D341Med (cell line): ENCODE data around the gene WDR38.

Source experiments
- DNase-seq: peaks from one replicate; pipeline ENCODE4 v3.0.0; 2012; ENCODE audit warnings: low spot score

The WDR38 gene

GRCh38 chr9:124882231-124882630 is 29.0 kb downstream of the WDR38 start:
- DNase-seq = no peak

- no peak for DNase-seq
Observed at GRCh38 chr9:124884376-124884775, 31.1 kb downstream of the WDR38 start.

- no peak for DNase-seq
Observed at GRCh38 chr9:124885551-124885950, 32.3 kb downstream of the WDR38 start.

- no peak for DNase-seq
Observed at GRCh38 chr9:124886461-124886860, 33.2 kb downstream of the WDR38 start.

- DNase-seq = no peak
Observed at GRCh38 chr9:124886866-124887492, 33.7 kb downstream of the WDR38 start.

- DNase-seq = no peak
Observed at GRCh38 chr9:124887832-124888231, 34.6 kb downstream of the WDR38 start.

- DNase-seq = no peak
Observed at GRCh38 chr9:124889006-124889405, 35.7 kb downstream of the WDR38 start.

- no peak for DNase-seq
Observed at GRCh38 chr9:124890179-124890578, 36.9 kb downstream of the WDR38 start.

GRCh38 chr9:124894035-124894740 is 40.9 kb downstream of the WDR38 start:
- DNase-seq = no peak

GRCh38 chr9:124894741-124895170 is 41.5 kb downstream of the WDR38 start:
- DNase-seq = peak; percentile 52

GRCh38 chr9:124897570-124898460 is 44.6 kb downstream of the WDR38 start:
- no peak for DNase-seq

GRCh38 chr9:124899845-124900244 is 46.6 kb downstream of the WDR38 start:
- no peak for DNase-seq

- DNase-seq = no peak
Observed at GRCh38 chr9:124906966-124907365, 53.7 kb downstream of the WDR38 start.
